ENCODE measurements around the gene DUSP5.

Gene DUSP5

GRCh38 chr10:110535958-110536891, 38.5 kb downstream of the DUSP5 start:
- TF ChIP-seq CTCF (IDR thresholded peaks at IDR 0.05; ENCODE audit: control extremely low read depth, extremely low read depth, low read depth, missing control alignments): peak; percentile 21
- POLR2A ChIA-PET: no interaction called here
- peak; percentile 72 for DNase-seq (ENCODE audit: extremely low spot score)
- CTCF ChIA-PET: interaction anchor here (1.0 to 2.0 kb wide), 4 partner anchors 27 to 230 kb away, joined by 3 to 6 read pairs (median 4); no protein-coding TSS in a partner anchor

- TF ChIP-seq CTCF (IDR thresholded peaks at IDR 0.05; ENCODE audit: control extremely low read depth, extremely low read depth, low read depth, missing control alignments): no peak
- no peak for DNase-seq (ENCODE audit: extremely low spot score)
- CTCF ChIA-PET: interaction anchor here (0.8 to 3.6 kb wide), 5 partner anchors 9 to 184 kb away, joined by 3 to 22 read pairs (median 6); no protein-coding TSS in a partner anchor
- POLR2A ChIA-PET: no interaction called here
Measured at GRCh38 chr10:110539091-110539490, 41.4 kb downstream of the DUSP5 start.

GRCh38 chr10:110540031-110540430, 42.3 kb downstream of the DUSP5 start:
- no peak for TF ChIP-seq CTCF (IDR thresholded peaks at IDR 0.05; ENCODE audit: control extremely low read depth, extremely low read depth, low read depth, missing control alignments)
- DNase-seq (ENCODE audit: extremely low spot score): no peak
- CTCF ChIA-PET: interaction anchor here (0.6 to 3.6 kb wide), 13 partner anchors 8 to 266 kb away, joined by 3 to 22 read pairs (median 4); partner anchors contain the start of gene SMNDC1
- POLR2A ChIA-PET: no interaction called here

- CTCF ChIA-PET: interaction anchor here (0.6 to 6.8 kb wide), 15 partner anchors 11 to 1592 kb away, joined by 3 to 86 read pairs (median 4); partner anchors contain the start of genes MXI1 and SMNDC1
- DNase-seq (ENCODE audit: extremely low spot score): no peak
- TF ChIP-seq CTCF (IDR thresholded peaks at IDR 0.05; ENCODE audit: control extremely low read depth, extremely low read depth, low read depth, missing control alignments): no peak
- POLR2A ChIA-PET: interaction anchor here (0.6 kb wide), 1 partner anchor 16 kb away, joined by 3 read pairs; no protein-coding TSS in a partner anchor
Measured at GRCh38 chr10:110544958-110545537, 47.3 kb downstream of the DUSP5 start.

- TF ChIP-seq CTCF (IDR thresholded peaks at IDR 0.05; ENCODE audit: control extremely low read depth, extremely low read depth, low read depth, missing control alignments): no peak
Measured at GRCh38 chr10:110546077-110546476, 48.4 kb downstream of the DUSP5 start.

GRCh38 chr10:110546499-110547110, 48.9 kb downstream of the DUSP5 start:
- ChIA-PET CTCF (interaction anchor here (0.6 to 6.8 kb wide), 50 partner anchors 8 to 276 kb away, joined by 3 to 86 read pairs (median 4); partner anchors contain the start of gene SMNDC1), POLR2A (no interaction called here)
- no peak for DNase-seq (ENCODE audit: extremely low spot score)
- no peak for TF ChIP-seq CTCF (IDR thresholded peaks at IDR 0.05; ENCODE audit: control extremely low read depth, extremely low read depth, low read depth, missing control alignments)

More at GRCh38 chr10:110546077-110546476, 48.4 kb downstream of the DUSP5 start:
- CTCF ChIA-PET: interaction anchor here (0.8 to 6.8 kb wide), 38 partner anchors 9 to 339 kb away, joined by 3 to 86 read pairs (median 4); partner anchors contain the start of genes MXI1 and SMNDC1
- no peak for DNase-seq (ENCODE audit: extremely low spot score)
- POLR2A ChIA-PET: no interaction called here
